Activated T-cell treated with anti-CD3 and anti-CD28 coated beads, Interleukin-2, amount 50 U/mL, for 4 hours (primary cell): ENCODE results near the gene KRT40. TPM values are rescaled to one million over a fixed set of nuclear protein-coding genes. Genes with fewer than 3 reads are reported as not detected.
A peak's percentile ranks its signal among the peaks of the same experiment; 100 is the strongest.

ENCODE experiments used
- ATAC-seq, 2 donors: fragments of 200-7000 bp; cut with Tn5 transposase; one replicate each; pipeline ENCODE4 v1.10.0; 2021
- DNase-seq: peaks from one replicate; pipeline ENCODE4 v3.0.0-alpha.2; 2020
- H3K27me3 Mint-ChIP-seq: one replicate; pipeline ENCODE4 v1.8.0; 2021; ENCODE audit warnings: low read depth, mixed read lengths
- H3K36me3 Mint-ChIP-seq: one replicate; pipeline ENCODE4 v1.8.0; 2022; ENCODE audit warnings: mixed read lengths; ENCODE audit not compliant: insufficient read depth
- H3K4me1 Mint-ChIP-seq: one replicate; pipeline ENCODE4 v1.8.0; 2021; ENCODE audit warnings: low read depth, mixed read lengths
- H3K4me3 Mint-ChIP-seq: one replicate; pipeline ENCODE4 v1.8.0; 2021; ENCODE audit warnings: mild to moderate bottlenecking, moderate library complexity, mixed read lengths
- H3K9me3 Mint-ChIP-seq: one replicate; pipeline ENCODE4 v1.8.0; 2021; ENCODE audit warnings: mixed read lengths
- total RNA-seq, 3 donors: library from RNA; stranded (reverse); gene quantifications; one replicate each; pipeline ENCODE4 v1.2.1, GENCODE V29; 2021

KRT40 gene
- total RNA-seq, 3 donors from 2014 or later, result not detected

GRCh38 chr17:40980117-40980516 lies 4.0 kb downstream of the KRT40 start:
- no peak for ATAC-seq
- no peak for DNase-seq
- H3K4me3 Mint-ChIP-seq, result no peak overlapping the region
- peaks cover 21% of the 10 kb centered on the region for H3K27me3 Mint-ChIP-seq
- no peaks in the 10 kb centered on the region for H3K9me3 Mint-ChIP-seq
- no peaks in the 10 kb centered on the region for H3K36me3 Mint-ChIP-seq
- H3K4me1 Mint-ChIP-seq, result no peaks in the 10 kb centered on the region

GRCh38 chr17:40978575-40979151 lies 5.5 kb downstream of the KRT40 start:
- no peaks in the 10 kb centered on the region for H3K9me3 Mint-ChIP-seq
- H3K4me3 Mint-ChIP-seq, result no peak overlapping the region
- no peak for DNase-seq
- peaks cover 23% of the 10 kb centered on the region for H3K27me3 Mint-ChIP-seq
- H3K4me1 Mint-ChIP-seq, result no peaks in the 10 kb centered on the region
- H3K36me3 Mint-ChIP-seq, result no peaks in the 10 kb centered on the region
- ATAC-seq, result no peak

- ATAC-seq (no peak), DNase-seq (no peak)
- H3K36me3 Mint-ChIP-seq, result no peaks in the 10 kb centered on the region
- H3K4me3 Mint-ChIP-seq, result no peak overlapping the region
- peaks cover 22% of the 10 kb centered on the region for H3K27me3 Mint-ChIP-seq
- H3K4me1 Mint-ChIP-seq, result no peaks in the 10 kb centered on the region
- H3K9me3 Mint-ChIP-seq, result no peaks in the 10 kb centered on the region
Measured at GRCh38 chr17:40975516-40975915, 8.6 kb downstream of the KRT40 start.

- no peaks in the 10 kb centered on the region for H3K36me3 Mint-ChIP-seq
- peaks cover 23% of the 10 kb centered on the region for H3K27me3 Mint-ChIP-seq
- DNase-seq (no peak), ATAC-seq (no peak)
- no peaks in the 10 kb centered on the region for H3K4me1 Mint-ChIP-seq
- H3K4me3 Mint-ChIP-seq, result no peak overlapping the region
- no peaks in the 10 kb centered on the region for H3K9me3 Mint-ChIP-seq
Measured at GRCh38 chr17:40974366-40974765, 9.8 kb downstream of the KRT40 start.

- H3K4me3 Mint-ChIP-seq, result no peak overlapping the region
- no peaks in the 10 kb centered on the region for H3K9me3 Mint-ChIP-seq
- no peaks in the 10 kb centered on the region for H3K36me3 Mint-ChIP-seq
- peaks cover 5% of the 10 kb centered on the region for H3K4me1 Mint-ChIP-seq
- DNase-seq (no peak), ATAC-seq (no peak)
- H3K27me3 Mint-ChIP-seq, result peaks cover 18% of the 10 kb centered on the region
Measured at GRCh38 chr17:40967582-40967981, 16.5 kb downstream of the KRT40 start.

- ATAC-seq (no peak), DNase-seq (no peak)
- peaks cover 5% of the 10 kb centered on the region for H3K4me1 Mint-ChIP-seq
- no peaks in the 10 kb centered on the region for H3K36me3 Mint-ChIP-seq
- no peaks in the 10 kb centered on the region for H3K9me3 Mint-ChIP-seq
- H3K4me3 Mint-ChIP-seq, result no peak within 1 kb of the TSS
- H3K27me3 Mint-ChIP-seq, result peaks cover 18% of the 10 kb centered on the region
Measured at GRCh38 chr17:40966848-40967247, 17.3 kb downstream of the KRT40 start, which contains the start of gene KRT39. TSS of gene KRT39 (minus strand) at chr17:40966948. CDS start at chr17:40966856, 92 bp downstream.

- peaks cover 14% of the 10 kb centered on the region for H3K27me3 Mint-ChIP-seq
- H3K4me1 Mint-ChIP-seq, result peaks cover 5% of the 10 kb centered on the region
- H3K9me3 Mint-ChIP-seq, result no peaks in the 10 kb centered on the region
- DNase-seq (no peak), ATAC-seq (peak in 1 of 2 donors; percentile 38)
- H3K4me3 Mint-ChIP-seq, result no peak overlapping the region
- no peaks in the 10 kb centered on the region for H3K36me3 Mint-ChIP-seq
Measured at GRCh38 chr17:40963838-40964237, 20.3 kb downstream of the KRT40 start.

GRCh38 chr17:40962059-40962561 lies 22.0 kb downstream of the KRT40 start:
- Mint-ChIP-seq H3K9me3 (no peaks in the 10 kb centered on the region), H3K4me1 (peaks cover 5% of the 10 kb centered on the region), H3K36me3 (no peaks in the 10 kb centered on the region), H3K4me3 (no peak overlapping the region), H3K27me3 (peaks cover 8% of the 10 kb centered on the region)
- DNase-seq (no peak), ATAC-seq (no peak)

GRCh38 chr17:40961591-40961990 lies 22.5 kb downstream of the KRT40 start:
- peaks cover 5% of the 10 kb centered on the region for H3K4me1 Mint-ChIP-seq
- H3K27me3 Mint-ChIP-seq, result peaks cover 8% of the 10 kb centered on the region
- H3K36me3 Mint-ChIP-seq, result no peaks in the 10 kb centered on the region
- H3K9me3 Mint-ChIP-seq, result no peaks in the 10 kb centered on the region
- ATAC-seq (no peak), DNase-seq (no peak)
- no peak overlapping the region for H3K4me3 Mint-ChIP-seq

- H3K4me1 Mint-ChIP-seq, result peaks cover 5% of the 10 kb centered on the region
- no peaks in the 10 kb centered on the region for H3K9me3 Mint-ChIP-seq
- ATAC-seq (no peak), DNase-seq (no peak)
- H3K4me3 Mint-ChIP-seq, result no peak overlapping the region
- H3K27me3 Mint-ChIP-seq, result peaks cover 4% of the 10 kb centered on the region
- H3K36me3 Mint-ChIP-seq, result no peaks in the 10 kb centered on the region
Measured at GRCh38 chr17:40960144-40960543, 24.0 kb downstream of the KRT40 start.

GRCh38 chr17:40958086-40958953 lies 25.8 kb downstream of the KRT40 start:
- no peaks in the 10 kb centered on the region for H3K9me3 Mint-ChIP-seq
- peaks cover 7% of the 10 kb centered on the region for H3K27me3 Mint-ChIP-seq
- ATAC-seq (no peak), DNase-seq (no peak)
- H3K4me1 Mint-ChIP-seq, result no peaks in the 10 kb centered on the region
- H3K36me3 Mint-ChIP-seq, result no peaks in the 10 kb centered on the region
- H3K4me3 Mint-ChIP-seq, result no peak overlapping the region

- Mint-ChIP-seq H3K4me3 (no peak overlapping the region), H3K9me3 (no peaks in the 10 kb centered on the region), H3K27me3 (peaks cover 16% of the 10 kb centered on the region), H3K4me1 (no peaks in the 10 kb centered on the region), H3K36me3 (no peaks in the 10 kb centered on the region)
- ATAC-seq (no peak), DNase-seq (no peak)
Measured at GRCh38 chr17:40956401-40957254, 27.5 kb downstream of the KRT40 start.

- Mint-ChIP-seq H3K36me3 (no peaks in the 10 kb centered on the region), H3K4me1 (no peaks in the 10 kb centered on the region), H3K9me3 (no peaks in the 10 kb centered on the region), H3K4me3 (no peak overlapping the region), H3K27me3 (peaks cover 34% of the 10 kb centered on the region)
- DNase-seq (no peak), ATAC-seq (peak in 1 of 2 donors; percentile 37)
Measured at GRCh38 chr17:40953881-40954280, 30.2 kb downstream of the KRT40 start.

- no peaks in the 10 kb centered on the region for H3K36me3 Mint-ChIP-seq
- H3K27me3 Mint-ChIP-seq, result peaks cover 45% of the 10 kb centered on the region
- ATAC-seq, result no peak
Measured at GRCh38 chr17:40952661-40953060, 31.5 kb downstream of the KRT40 start.

More at GRCh38 chr17:40952661-40953060, 31.5 kb downstream of the KRT40 start:
- Mint-ChIP-seq H3K9me3 (no peaks in the 10 kb centered on the region), H3K4me1 (no peaks in the 10 kb centered on the region), H3K4me3 (no peak overlapping the region)
- DNase-seq, result no peak
